Hematopoietic multipotent progenitor cell treated with erythropoietin and hydrocortisone succinate and interleukin-3 and kit ligand, for 15 days (in vitro differentiated cells): ENCODE data around the gene RAD18.

Experiments used
- DNase-seq: peaks from one replicate; pipeline ENCODE4 v3.0.0-alpha.2; 2015; ENCODE audit warnings: low spot score

Gene RAD18

GRCh38 chr3:8835385-8835784 is 127.9 kb downstream of the RAD18 start:
- DNase-seq, result no peak

GRCh38 chr3:8834974-8835373 is 128.3 kb downstream of the RAD18 start:
- no peak for DNase-seq

- DNase-seq, result no peak
Observed at GRCh38 chr3:8827641-8828040, 135.6 kb downstream of the RAD18 start.
